NK-92 (cell line): ENCODE results near the gene CACNA1I.

Source experiments
- DNase-seq: peaks from one replicate; lab custom pipeline; 2025; ENCODE audit not compliant: unreplicated experiment; lab: John Stamatoyannopoulos, UW

The CACNA1I gene

GRCh38 chr22:39621826-39622225 is 51.3 kb downstream of the CACNA1I start:
- no peak for DNase-seq

- DNase-seq = no peak
These were observed 52.4 kb downstream of the CACNA1I start for GRCh38 chr22:39622881-39623367.

GRCh38 chr22:39623603-39624500 is 53.3 kb downstream of the CACNA1I start:
- no peak for DNase-seq

GRCh38 chr22:39624501-39624821 is 53.9 kb downstream of the CACNA1I start:
- no peak for DNase-seq

DNA sequence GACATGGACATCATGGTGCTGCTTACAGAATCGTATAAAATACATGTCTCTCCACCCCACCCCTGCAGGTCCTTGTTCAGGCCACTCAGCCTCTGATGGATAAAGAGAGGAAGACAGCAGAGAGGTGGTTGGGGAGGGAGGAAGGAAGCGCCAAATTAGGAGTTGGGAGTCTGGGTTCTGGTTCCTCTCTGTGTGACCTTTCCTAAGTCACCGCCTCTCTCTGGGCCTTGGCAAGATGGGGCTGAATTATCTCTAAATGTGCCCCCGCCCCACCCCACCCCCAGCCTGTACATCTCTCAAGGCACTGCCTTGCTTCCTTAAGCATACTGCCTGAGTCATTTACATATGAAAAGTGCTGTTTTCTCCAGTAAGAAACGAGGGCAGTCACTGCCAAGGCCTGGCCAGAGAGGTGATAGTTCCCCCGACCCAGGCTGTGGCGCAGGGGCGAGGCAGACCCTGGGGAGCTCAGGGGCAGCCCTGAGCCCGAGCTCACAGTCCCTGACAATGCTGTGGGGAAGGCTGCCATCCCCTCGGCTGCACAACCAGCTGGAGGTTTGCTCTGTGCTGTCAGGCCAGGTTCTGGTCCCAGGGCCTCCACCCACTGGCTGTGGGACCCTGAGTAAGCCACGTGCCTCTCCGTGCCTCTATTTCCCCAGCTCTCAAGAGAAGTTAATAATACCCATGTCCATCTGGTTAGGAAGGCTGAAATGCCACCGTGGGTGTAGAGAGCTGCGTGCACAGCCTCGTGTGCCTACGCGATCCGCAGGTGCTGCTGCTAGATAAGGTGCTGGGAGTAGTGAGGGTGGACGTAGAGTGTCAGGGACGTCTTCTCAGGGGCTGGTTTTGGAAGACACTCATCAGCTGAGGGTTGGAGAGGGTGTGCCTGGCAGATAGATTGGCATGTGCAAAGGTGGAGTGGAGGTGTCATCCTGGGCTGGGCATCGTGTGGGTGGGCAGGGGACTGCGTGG is 55.3 kb downstream of the CACNA1I start:
- no peak for DNase-seq

GRCh38 chr22:39627208-39627607 is 56.7 kb downstream of the CACNA1I start:
- DNase-seq = no peak

- DNase-seq = no peak
These were observed 57.5 kb downstream of the CACNA1I start for GRCh38 chr22:39627865-39628562.

- no peak for DNase-seq
These were observed 58.1 kb downstream of the CACNA1I start for GRCh38 chr22:39628563-39629080.

- DNase-seq = no peak
These were observed 59.3 kb downstream of the CACNA1I start for GRCh38 chr22:39629851-39630250.

- no peak for DNase-seq
These were observed 60.2 kb downstream of the CACNA1I start for GRCh38 chr22:39630721-39631120.

DNA sequence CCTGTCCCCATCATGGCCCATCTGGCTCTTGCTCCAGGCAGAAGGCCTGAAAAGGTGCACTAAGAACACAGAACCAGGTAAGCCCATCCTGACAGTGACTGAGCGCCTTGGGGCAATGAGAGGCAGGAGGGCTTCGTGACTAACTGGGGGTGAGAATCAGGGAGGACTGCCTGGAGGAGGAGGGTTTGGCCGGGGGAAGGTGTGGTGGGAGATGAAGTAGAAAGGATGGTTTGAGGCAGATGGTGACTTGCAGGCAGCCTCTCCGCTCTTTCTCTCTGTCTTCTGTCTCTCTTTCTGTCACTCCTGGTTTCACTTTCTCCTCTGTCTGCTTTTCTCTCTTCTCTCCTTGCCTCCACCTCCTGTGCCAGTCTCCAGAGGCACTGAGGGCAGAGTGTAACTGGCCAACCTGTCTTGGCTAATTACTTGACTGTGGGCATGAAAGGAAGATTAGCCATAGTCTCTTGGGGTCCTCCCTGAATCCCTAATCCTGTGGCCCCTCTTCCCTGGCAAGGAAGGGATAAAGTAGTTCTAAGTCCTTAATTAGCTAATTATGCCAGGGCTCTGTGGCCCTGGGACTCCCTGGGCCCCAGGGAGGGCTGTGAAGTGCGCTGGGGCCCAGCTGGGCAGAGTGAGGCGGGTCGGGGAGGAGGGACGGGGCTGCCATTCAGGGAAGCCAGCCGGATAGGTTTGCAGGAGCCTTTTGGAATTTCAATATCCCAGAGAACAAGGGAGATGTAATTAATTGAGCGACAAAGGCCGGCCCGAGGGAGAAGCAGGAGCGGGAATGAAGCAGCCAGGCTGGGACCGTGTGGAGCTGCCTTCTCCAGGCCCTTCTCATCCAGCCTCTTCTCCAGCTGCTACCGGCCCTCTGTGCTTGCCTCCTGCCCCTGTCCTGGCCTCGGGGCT is 61.1 kb downstream of the CACNA1I start:
- DNase-seq = no peak

GRCh38 chr22:39634530-39635405 is 64.2 kb downstream of the CACNA1I start:
- DNase-seq = no peak

- DNase-seq = no peak
These were observed 65.2 kb downstream of the CACNA1I start for GRCh38 chr22:39635719-39636118.

DNA sequence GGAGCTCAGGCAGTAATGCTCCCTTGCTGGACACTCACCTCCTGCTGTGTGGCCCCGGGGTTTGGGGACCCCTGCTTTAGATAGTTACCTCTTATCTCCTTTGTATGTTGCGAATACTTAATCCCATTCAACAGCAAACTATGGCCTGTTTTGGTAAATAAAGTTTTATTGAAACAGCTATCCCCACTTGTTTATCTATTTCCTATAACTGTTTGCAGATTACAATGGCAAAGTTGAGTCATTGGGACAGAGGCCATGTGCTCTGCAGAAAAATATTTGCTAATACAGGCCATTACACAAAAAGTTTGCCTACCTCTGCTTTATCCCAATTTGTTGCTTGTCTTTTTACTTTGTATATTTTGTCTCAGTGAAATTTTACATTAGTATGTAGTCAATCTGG is 68.4 kb downstream of the CACNA1I start:
- no peak for DNase-seq

DNA sequence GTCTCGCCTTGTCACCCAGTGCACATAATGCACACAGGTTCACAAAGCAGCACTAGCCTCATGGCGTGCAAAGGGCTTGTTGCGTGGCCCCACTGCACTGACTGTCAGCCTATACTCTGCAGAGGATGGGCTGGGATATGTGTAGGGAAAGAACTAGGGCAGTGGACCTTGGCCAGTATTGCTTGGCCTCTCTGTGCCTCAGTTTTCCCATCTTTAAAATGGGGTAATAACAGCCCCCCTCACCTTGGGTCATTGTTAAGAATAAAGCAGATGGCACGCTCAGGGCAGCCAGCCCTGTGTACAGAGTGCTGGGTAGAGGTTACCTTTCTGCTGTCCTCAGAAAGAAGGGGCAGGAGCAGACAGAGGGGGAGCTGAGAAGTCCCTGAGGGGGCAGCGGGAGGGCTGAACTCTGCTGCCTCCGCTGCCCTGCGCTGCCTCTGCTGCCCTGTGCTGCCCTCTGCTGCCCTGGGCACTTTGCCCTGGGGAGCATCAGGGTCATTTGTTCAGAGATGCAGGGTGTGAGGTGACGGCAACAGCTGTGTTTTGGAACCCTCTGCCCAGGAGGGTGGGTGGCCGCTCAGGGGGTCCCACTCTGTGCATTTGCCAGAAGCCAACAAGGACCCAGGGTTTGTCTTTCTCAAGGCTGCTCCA is 71.2 kb downstream of the CACNA1I start:
- DNase-seq = no peak

DNA sequence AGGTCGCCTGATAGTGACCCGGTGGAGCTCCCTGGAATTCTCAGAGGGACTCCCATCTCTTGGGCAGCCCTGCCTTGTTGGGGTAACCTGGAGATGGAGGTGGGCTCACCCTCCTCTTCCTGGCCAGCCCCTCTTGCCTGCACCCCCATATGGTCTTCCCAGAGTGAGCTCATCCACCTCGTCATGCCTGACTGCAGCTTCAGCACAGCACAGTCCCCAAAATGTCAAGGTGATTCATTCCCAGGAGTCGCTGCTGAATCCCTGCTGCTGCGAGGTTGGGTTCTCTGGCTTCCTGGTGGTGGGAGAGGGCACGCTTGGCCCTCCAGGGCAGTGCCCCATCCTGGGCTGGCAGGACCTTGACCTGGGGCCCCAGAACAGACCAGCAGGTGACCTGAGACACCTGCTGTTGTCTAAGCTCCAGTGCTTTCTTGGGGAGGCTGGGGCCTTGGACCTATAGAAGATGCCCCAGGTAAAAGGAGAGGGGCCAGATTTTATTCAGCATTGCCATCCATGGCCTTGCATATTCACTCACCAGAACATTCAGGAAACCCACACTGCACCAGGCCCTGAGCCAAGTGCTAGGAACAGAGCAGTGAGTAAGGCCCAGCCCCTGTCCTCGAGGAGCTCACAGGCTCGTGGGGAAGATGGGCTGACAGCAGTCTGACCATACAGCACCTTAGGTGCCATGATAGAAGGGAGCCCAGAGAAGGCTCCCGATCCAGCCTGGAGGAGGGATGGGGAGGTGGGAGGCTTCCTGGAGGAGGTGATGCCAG is 72.9 kb downstream of the CACNA1I start:
- no peak for DNase-seq

GRCh38 chr22:39645532-39645931 is 75.0 kb downstream of the CACNA1I start:
- no peak for DNase-seq
